Astrocyte of the spinal cord (primary cell): ENCODE data around the gene CORO2B.

ENCODE experiments used
- DNase-seq: peaks from one replicate; pipeline ENCODE4 v3.0.0; 2011; ENCODE audit warnings: low read depth, low spot score
- H3K4me3 ChIP-seq: 2 replicates; pipeline ENCODE4 v1.5.1; 2011; ENCODE audit warnings: low read depth, mild to moderate bottlenecking, low read length, moderate library complexity
- in situ Hi-C: cut with HindIII; loops from 2 replicates; pipeline ENCODE4 v1.10.0; 2017; ENCODE audit warnings: low sequenced_read_pairs
- TF ChIP-seq, protein P1 (sequence below): IDR thresholded peaks from 2 replicates; pipeline ENCODE4 v1.5.1; 2012; ENCODE audit warnings: low read depth, mild to moderate bottlenecking, low read length, inconsistent platforms

The CORO2B gene

GRCh38 chr15:68694111-68694510 lies 115.3 kb downstream of the CORO2B start:
- TF ChIP-seq, protein P1, sequence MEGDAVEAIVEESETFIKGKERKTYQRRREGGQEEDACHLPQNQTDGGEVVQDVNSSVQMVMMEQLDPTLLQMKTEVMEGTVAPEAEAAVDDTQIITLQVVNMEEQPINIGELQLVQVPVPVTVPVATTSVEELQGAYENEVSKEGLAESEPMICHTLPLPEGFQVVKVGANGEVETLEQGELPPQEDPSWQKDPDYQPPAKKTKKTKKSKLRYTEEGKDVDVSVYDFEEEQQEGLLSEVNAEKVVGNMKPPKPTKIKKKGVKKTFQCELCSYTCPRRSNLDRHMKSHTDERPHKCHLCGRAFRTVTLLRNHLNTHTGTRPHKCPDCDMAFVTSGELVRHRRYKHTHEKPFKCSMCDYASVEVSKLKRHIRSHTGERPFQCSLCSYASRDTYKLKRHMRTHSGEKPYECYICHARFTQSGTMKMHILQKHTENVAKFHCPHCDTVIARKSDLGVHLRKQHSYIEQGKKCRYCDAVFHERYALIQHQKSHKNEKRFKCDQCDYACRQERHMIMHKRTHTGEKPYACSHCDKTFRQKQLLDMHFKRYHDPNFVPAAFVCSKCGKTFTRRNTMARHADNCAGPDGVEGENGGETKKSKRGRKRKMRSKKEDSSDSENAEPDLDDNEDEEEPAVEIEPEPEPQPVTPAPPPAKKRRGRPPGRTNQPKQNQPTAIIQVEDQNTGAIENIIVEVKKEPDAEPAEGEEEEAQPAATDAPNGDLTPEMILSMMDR = no peak

DNA sequence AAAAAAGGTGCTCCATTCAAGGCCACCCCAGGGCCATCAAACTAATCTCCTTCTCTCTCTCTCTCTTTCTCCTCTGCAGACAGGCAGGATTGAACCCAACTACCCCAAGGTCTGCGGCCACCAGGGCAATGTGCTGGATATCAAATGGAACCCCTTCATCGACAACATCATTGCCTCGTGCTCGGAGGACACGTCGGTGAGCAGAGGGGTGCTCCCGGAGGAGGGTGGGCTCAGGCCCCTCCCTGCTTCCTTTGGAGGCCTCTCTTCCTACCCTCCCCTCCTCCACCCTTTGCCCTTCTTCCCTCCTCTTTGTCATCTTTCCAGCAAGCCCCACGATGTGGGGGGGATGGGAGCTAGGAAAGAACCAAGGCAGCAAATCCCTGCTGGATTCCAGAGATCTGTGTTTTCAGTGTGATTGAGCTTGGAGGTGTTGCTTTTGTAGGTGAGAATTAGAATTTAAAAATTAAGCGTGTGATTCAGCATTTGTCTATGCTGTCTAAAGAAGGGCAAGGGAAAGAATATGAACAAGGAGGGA lies 116.3 kb downstream of the CORO2B start:
- H3K4me3 ChIP-seq = no peak overlapping the region
- TF ChIP-seq, protein P1 = no peak
- DNase-seq = no peak
- in situ Hi-C loops = no loop called here

More at GRCh38 chr15:68694111-68694510, 115.3 kb downstream of the CORO2B start:
- in situ Hi-C loops = no loop called here
- no peak for DNase-seq
- no peak overlapping the region for H3K4me3 ChIP-seq

DNA sequence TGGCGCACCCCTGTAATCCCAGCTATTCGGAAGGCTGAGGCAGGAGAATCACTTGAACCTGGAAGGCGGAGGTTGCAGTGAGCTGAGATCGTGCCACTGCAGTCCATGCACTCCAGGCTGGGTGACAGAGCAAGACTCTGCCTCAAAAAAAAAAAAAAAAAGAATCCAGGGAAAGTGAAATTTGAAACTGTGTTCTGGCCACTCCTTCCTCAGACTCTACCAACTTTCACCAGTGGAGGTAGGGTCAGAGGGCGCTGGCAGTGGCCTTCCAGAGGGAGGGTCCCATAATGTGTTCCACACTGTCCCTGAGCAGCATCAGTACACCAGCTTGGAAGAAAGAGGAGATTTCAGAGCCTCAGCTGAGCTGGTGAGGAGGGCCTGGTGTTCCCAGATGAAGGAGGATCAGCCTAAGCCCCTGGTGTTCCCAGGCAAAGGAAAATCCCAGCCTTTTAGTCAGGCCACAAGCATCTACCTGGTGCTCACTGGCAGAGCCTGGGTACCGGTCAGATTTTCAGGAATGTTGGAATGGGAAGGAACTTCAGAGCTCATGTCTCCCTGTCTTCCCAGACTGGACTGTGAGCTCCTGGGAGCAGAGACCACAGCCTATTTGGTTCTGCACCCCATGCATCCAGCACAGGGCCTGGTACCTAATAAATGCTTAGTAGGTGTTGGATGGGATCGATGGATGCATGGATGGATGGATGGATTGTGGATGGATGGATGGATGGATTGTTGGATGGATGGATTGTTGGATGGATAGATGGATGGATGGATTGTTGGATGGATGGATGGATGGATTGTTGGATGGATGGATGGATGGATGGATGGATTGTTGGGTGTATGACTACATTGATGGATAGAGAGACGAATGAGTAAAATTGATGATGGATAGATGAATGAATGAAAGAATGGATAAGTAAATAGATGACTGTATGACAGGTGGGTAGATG lies 117.9 kb downstream of the CORO2B start:
- TF ChIP-seq, protein P1 = no peak
- in situ Hi-C loops = no loop called here
- H3K4me3 ChIP-seq = no peak overlapping the region
- DNase-seq = no peak

DNA sequence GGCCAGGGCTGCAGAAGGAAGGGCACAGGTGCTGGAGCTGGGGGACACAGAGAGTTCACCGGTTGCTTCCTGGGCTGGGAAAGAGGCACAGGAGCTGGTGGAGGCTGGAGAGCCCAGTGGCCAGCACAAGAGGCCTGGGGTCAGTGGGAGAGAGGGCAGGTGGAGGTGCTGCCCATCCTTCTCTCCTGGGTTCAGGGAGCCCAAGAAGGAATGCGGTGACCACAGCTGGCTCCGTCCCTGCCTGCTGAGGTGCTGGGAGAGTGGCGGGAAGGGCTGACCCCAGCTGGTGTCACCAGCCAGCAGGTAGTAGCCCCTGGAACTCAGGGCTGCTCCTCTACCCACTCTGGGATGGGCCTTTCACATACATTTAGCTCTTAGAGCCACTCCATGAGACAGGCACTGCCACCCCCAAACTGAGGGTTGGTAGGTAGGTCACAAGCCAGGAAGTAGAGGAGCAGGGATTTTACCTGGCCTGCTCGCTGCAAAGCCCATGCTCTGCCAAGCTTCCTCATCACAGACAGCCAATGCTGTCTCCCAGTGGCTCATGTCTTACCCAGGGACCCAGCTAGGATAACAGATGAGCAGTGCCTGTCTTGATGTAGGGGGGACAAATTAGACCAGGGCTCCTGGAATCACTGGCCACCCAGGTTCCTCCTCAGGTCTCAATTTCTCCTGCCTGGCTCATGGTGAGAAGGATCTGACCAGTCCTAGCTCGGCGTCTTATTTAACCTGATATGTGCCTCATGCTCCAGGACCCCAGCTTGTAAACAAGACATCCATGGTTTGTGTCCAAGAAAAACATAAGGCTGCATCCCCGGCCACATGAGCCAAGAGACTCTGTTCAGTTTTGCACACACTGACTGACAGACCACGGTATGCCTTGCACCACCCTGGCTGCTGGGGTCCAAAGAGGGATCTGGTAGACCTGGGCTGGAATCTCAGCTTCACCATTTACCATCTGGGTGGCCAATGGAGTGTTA lies 119.2 kb downstream of the CORO2B start:
- TF ChIP-seq, protein P1 = no peak
- in situ Hi-C loops = no loop called here
- DNase-seq = no peak
- no peak overlapping the region for H3K4me3 ChIP-seq

- in situ Hi-C loops = no loop called here
- DNase-seq = no peak
- TF ChIP-seq, protein P1 = no peak
- no peak overlapping the region for H3K4me3 ChIP-seq
Observed at GRCh38 chr15:68698708-68699107, 119.9 kb downstream of the CORO2B start.
